GM19372 (cell line): ENCODE data around the gene RGS9.

Experiments used
- ATAC-seq: cut with Tn5 transposase; IDR thresholded peaks from one replicate; pipeline ENCODE4 v1.9.1; 2021; ENCODE audit warnings: mild to moderate bottlenecking, low read depth, moderate library complexity; ENCODE audit not compliant: unreplicated experiment

Gene RGS9

DNA sequence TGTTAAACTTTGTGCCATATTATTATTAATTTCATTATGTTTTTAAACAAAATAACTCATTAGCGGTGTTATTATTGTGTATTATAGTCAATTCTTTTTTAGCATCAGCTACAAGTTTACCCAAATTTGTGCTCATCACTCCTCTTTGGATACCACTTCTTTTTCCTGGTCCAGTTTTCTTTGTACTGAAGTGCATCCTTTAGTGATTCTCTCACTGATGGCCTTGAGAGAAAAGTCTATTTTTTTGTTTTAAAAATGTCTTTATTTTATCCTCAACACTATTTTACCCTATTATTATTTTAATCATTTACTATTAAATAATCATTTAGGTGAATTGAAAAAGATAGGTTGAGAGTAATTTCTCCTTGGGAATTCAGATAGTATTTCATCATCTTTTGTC is 99.2 kb downstream of the RGS9 start:
- ATAC-seq: no peak

DNA sequence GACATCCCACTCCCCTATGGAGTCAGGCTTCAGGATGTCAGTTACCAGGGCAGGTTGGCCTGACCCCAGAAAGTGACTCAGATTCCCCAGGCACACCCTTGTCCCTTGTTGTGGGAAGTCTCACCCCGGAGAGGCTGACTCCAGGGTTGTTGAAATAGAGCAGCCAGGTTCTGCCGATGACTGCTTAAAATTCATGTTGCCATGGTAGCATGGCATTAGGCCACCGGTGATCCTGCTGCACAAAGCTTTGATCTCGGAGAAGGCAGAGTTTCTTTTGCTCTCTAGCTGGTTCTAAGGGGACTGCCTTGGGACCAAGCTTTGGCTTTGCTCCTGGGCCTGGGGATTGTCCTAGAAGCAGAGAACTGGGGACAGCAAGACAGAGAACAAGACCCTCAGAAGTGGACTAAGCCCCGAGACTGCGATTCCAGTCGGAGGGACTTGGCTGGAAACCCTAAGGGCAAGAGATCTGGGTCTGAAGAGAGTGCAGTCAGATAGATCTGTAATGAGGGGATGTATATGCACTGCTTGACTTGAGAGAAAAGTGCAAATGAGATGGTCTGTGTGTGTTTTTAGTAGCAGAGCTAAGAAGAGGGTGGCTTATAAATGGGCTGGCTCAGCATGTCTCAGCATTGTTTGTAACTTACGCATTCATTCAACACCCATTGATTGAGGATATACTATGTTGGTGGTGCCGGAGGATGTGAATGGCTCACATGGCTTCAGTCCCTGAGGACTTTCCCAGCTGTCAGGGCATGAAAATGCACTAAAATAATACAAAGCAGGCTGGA is 106.9 kb downstream of the RGS9 start:
- ATAC-seq: no peak

DNA sequence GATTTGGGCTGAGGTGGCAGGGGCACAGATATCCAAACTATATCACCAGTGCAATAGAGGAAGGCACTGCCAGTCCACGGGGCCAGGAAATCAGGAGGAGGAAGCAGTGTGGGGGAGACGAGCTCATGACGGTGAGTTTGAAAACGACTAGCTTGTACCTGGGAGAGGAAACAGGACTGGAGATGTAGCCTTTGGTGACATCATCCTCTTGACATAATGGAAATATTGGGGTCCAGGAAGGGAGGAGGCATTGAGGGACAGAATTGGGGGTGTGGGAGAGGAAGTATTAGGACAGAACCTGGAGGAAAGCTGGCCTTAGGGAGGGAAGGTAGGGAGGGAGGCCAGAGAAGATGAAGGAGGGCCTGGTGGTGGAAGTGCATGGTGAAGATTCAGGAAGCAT is 109.1 kb downstream of the RGS9 start:
- ATAC-seq: no peak

DNA sequence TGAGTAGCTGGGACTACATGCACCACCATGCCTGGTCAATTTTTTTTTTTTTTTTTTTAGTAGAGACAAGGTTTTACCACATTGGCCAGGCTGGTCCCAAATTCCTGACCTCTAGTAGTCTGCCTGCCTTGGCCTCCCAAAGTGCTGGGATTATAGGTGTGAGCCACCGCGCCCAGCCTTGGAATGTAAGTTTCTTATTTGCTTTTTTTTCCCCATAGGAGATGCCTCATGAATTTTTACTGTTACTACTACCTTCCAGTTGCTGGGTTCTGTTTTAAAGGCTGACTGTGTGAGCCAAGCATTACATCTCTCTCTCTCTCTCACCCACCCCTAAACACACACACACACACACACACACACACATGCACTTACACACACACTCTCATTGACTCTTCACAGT is 112.6 kb downstream of the RGS9 start:
- ATAC-seq: no peak

DNA sequence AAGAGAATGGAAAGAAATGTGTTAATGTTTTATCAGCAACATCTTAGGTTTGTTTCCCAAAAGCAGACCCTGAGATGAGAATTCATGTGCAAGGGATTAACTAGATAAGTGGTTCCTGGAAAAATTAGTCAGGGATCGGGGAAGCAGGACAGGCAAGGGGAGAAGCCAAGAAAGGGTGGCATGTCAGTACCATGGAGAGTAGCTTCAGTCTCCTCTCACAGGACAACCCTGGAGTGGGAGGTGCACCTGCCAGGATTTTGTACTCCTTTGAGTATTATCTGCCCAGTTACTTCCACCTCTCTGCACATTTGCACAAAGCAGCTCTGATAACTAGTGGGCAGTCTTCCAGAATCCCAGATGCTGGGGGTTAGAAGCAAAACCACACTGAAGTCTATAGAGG is 117.0 kb downstream of the RGS9 start:
- ATAC-seq: no peak

DNA sequence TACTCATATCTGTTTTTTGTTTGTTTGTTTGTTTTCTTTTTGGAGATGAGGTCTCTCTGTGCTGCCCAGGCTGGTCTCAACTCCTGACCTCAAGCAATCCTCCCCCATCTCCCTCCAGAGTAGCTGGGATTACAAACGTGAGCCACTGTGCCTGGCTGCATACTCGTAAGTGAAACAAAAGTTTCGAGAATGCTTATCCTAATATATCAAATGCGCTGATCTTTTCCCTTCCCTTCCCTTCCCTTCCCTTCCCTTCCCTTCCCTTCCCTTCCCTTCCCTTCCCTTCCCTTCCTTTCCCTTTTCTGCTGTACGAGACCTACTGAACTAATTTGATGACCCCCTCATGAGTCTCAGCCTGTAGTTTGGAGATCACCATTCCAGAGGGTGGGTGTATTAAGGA is 122.1 kb downstream of the RGS9 start:
- no peak for ATAC-seq

DNA sequence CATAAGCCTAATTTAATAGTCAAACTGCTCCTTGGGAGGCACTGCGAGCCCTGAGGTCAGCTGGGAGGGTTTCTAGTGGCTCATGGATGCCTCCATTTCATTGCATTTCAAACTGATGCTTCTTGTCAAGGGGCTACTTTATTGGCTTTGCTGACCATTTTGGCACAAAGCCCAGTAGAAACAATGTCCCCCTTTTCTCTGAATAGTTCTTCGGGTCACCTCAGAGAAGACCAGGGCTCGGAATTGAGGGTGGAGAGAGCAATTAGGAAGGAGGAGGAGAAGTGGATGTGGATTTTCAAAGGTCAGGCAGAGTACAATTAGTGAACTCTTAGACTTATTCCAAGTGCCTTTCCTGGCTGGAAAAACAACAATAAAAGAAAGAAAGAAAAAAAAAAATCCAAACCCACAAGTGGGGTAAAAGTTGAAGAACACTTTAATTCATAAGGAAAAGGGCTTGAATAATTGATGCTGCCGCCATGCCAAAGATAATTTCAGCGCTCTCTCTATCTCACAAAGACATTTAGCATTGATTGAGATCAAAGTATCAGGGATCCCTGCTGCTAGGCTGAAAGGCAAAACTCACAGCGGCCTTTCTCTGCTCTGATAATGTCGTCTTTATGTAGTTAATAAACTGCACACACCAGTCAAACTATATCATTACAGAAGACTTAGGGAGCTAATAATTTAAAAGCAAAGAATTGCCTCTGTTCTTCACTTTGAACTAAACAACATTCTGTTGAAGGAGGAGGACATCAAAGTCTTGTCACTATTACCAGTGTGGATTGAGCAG is 122.7 kb downstream of the RGS9 start:
- ATAC-seq: no peak

DNA sequence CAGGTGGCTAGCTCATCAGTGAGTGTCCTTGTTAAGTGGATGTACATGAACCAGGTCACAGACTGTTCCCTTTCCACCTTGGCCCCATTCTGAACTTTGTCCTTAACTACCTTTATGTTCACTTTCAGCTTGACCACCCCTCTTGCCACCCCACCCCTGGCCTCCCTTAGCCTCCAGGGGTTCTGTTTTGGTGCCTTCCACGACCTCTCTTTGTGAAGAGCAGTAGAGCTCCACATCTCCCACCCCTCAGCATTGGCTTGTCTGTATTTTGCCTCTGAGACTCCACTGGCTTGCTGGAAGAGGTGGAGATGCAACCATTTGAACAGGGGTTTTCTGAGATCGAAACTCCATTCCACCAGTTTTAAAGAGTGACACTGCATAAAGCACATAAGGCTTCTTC is 123.5 kb downstream of the RGS9 start:
- no peak for ATAC-seq

DNA sequence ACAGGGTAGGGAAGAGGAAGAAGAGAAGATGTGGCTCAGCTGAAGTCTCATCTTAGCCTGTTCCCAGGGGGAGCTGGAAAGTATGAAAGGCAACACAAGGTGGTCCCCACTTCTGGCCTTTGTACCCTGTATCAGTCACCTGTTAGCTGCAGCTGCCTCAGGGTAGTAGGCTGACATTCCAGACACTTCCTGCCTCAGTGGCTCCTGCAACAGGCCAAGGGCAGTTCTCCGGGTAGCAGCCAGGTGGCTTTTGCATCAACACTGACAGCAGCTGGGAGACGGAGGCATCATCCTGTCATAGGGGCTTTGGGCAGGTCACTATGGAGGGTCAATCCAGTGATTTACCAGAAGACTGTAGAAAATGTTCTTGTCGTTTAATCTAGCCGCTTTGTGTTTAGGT is 124.0 kb downstream of the RGS9 start:
- no peak for ATAC-seq

DNA sequence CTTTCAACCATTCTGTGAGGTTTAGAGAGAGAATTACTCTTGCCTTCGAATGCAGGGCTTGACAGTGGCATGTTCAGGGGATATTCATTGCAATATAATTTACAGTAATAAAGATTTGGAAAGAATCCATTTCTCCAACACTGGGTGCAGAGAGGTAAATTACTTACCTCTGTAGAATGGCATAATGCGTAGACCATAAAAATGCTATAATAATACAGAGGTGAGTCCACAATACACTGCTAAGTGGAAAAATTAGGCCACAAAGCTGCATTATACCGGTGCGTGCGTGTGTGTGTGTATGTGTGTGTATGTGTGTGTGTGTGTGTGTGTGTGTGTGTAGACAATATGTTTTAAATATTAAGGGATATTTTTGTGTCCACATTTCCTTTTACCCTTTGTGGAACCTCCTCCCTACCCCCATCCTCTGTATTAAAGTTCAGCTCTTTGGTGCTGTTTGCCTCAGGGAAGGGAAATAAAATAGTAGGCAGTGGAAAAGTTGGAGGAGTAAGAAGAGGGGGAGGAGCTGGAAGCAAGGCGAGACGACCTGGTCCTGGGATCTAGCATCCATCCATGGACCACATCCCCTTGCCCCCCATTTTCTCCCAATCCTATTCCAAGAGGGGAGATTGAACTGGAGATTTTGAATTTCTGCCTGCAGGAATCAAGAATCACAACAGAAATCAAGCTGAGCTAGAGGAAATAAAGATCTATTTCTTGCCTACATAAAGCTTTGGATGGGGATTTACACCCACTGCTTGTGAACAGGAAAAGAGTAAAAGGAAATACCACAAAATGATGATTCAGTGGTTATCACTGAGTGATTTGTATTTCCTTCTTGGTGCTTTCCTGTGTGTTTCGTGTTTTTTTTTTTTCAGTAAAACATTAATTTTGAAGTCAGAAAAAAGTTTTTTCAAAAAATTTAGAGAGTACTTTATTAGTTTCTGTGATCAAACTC is 124.8 kb downstream of the RGS9 start:
- no peak for ATAC-seq

DNA sequence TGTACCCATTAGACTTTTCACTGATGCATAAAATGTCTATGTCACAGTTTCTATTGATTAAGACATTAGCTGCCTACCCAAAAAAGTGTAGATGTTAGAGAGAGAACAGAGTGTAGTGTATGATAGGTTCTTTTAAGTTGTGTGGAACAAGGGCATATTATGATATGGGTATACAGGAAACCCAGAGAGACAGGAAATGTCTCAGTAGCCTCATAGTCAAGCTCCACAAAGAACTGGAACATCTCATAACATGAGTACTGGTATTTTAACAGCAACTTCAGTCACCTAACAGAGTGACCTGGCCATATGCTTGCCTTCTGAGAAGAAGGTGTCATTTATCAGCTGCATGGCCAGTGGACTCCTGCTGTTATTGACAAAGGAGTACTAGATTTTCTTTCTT is 128.1 kb downstream of the RGS9 start:
- ATAC-seq: no peak

DNA sequence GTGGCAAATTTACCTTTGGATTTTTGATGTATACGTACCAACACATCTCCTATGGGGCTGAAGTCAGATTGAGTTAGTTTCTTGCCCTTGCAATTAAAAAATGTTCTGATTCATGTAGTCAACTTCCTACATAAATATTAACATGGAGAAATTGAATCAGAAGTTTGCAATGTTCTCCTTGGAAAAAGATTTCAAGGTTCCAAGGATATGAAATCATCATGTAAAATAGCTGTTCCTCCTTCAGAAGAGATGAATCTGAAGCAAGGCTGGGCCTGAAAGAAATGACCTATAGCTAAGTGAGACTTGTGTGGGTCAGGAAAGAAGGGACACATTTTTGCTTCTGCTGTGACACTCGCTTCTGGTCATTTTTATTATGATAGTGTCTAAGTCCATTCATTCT is 131.7 kb downstream of the RGS9 start:
- ATAC-seq: no peak

DNA sequence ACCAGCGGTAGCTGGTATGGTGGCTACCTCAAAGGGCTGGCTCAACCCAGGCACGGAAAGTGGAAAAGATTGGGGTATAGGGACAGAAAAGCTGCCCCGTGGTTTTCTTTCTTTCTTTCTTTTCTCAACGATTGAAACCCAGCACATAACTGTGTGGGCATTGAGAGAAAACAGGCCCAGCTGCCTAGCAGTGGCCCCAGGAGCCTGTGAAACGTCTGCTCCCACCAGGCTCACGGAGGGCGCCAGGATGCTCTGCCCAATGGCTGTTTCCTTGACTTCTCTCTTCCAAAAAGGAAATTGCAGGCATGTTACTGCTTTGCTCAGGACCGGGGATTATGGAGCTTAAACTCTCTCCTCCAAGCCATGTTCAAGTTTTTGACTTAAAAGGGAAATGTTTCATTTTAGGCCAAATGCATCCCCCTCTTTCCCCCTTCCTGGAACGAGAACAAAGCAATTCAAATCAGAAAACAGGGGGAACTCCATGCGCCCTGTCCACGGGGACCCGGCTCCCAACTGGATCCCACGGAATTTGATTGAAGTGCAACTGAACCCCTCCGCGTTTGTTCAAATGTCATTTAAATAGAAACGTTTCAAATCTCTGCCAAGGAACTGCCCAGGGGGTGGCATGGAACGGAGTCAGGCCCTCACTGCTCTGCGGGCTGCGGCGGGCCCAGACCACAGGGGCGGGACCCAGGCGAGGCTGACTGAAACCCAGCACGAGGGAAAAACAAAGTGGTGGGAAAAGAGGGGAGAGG is 133.5 kb downstream of the RGS9 start:
- ATAC-seq: no peak

DNA sequence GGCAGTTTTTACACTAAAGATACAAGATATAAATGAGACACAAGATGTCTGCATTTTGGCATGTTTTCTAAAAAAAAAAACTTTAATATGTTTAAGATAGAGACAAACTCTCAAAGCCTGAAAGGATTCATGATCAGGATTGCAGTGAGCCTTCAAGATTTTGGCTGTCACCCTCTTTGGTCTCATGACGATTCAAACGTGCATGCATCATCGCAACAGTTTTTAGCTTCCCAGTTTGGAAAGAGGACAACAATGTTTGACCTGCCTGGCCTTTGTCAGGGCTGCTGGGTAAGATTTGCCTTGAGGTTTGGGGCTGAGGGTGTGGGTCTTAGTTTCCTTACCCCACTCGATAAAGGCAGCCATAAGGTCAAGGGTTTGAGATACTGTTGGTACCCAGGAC is 134.1 kb downstream of the RGS9 start:
- no peak for ATAC-seq
